Measurements from ENCODE around the gene ZNF217.
"Not testable (repeated sequence)": the region's sequence is repeated elsewhere in the genome, so short reads cannot be mapped to it uniquely, and the experiment has no call there.

Gene ZNF217

GRCh38 chr20:53597030-53597482, 3.4 kb upstream of the ZNF217 start:
- DNase-seq: no peak

- DNase-seq: peak; percentile 36
These were observed 2.8 kb upstream of the ZNF217 start for GRCh38 chr20:53596189-53597001.

GRCh38 chr20:53595742-53596141, 2.1 kb upstream of the ZNF217 start:
- DNase-seq: peak; percentile 30

- DNase-seq: no peak
These were observed 1.4 kb upstream of the ZNF217 start for GRCh38 chr20:53595018-53595378.

- peak; percentile 98 for DNase-seq
These were observed 704 bp upstream of the ZNF217 start for GRCh38 chr20:53594068-53595017.

GRCh38 chr20:53592992-53593465, 610 bp downstream of the ZNF217 start:
- peak; percentile 51 for DNase-seq

- peak; percentile 79 for DNase-seq
These were observed 1.1 kb downstream of the ZNF217 start for GRCh38 chr20:53592454-53592991.

- peak; percentile 41 for DNase-seq
These were observed 1.6 kb downstream of the ZNF217 start for GRCh38 chr20:53591941-53592441.

- DNase-seq: not testable (repeated sequence)
These were observed 2.4 kb downstream of the ZNF217 start for GRCh38 chr20:53591206-53591741.

GRCh38 chr20:53590608-53591007, 3.0 kb downstream of the ZNF217 start:
- DNase-seq: not testable (repeated sequence)

GRCh38 chr20:53590122-53590521, 3.5 kb downstream of the ZNF217 start:
- DNase-seq: not testable (repeated sequence)

GRCh38 chr20:53589321-53590065, 4.1 kb downstream of the ZNF217 start:
- peak; percentile 44 for DNase-seq

GRCh38 chr20:53587157-53587703, 6.4 kb downstream of the ZNF217 start:
- not testable (repeated sequence) for DNase-seq

- DNase-seq: no peak
These were observed 7.0 kb downstream of the ZNF217 start for GRCh38 chr20:53586640-53587039.

GRCh38 chr20:53585910-53586309, 7.7 kb downstream of the ZNF217 start:
- peak; percentile 25 for DNase-seq

- peak; percentile 49 for DNase-seq
These were observed 8.6 kb downstream of the ZNF217 start for GRCh38 chr20:53585004-53585569.

- DNase-seq: not testable (repeated sequence)
These were observed 9.1 kb downstream of the ZNF217 start for GRCh38 chr20:53584550-53584913.

GRCh38 chr20:53583660-53584549, 9.7 kb downstream of the ZNF217 start:
- not testable (repeated sequence) for DNase-seq

- DNase-seq: peak; percentile 80
These were observed 10.9 kb downstream of the ZNF217 start for GRCh38 chr20:53582574-53583351.

- DNase-seq: no peak
These were observed 11.4 kb downstream of the ZNF217 start for GRCh38 chr20:53582251-53582570.
